ENCODE data around the gene DAB2IP.

DNA sequence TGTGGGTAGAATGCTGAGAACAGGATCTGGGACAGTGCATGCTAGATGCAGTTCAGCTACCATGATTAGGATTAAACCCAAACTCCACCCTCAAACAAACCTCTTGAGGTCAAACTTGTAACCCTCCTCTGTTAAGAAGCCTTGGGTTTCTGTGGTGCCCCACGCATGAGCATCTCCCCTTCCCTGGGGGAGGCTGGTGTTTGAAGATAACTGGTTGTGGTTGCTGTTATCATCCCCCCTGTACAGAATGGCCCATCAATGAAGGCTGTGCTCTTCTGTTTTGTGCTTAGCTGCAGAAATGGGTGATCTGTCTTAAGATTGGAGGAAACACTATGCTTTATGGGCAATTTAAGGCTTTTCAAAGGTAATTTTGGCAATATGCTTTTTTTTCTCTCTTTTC lies 4.4 kb upstream of the DAB2IP start:
- no peak for TF ChIP-seq POLR2A (IDR thresholded peaks at IDR 0.05)
- TF ChIP-seq, protein P1, sequence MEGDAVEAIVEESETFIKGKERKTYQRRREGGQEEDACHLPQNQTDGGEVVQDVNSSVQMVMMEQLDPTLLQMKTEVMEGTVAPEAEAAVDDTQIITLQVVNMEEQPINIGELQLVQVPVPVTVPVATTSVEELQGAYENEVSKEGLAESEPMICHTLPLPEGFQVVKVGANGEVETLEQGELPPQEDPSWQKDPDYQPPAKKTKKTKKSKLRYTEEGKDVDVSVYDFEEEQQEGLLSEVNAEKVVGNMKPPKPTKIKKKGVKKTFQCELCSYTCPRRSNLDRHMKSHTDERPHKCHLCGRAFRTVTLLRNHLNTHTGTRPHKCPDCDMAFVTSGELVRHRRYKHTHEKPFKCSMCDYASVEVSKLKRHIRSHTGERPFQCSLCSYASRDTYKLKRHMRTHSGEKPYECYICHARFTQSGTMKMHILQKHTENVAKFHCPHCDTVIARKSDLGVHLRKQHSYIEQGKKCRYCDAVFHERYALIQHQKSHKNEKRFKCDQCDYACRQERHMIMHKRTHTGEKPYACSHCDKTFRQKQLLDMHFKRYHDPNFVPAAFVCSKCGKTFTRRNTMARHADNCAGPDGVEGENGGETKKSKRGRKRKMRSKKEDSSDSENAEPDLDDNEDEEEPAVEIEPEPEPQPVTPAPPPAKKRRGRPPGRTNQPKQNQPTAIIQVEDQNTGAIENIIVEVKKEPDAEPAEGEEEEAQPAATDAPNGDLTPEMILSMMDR (IDR thresholded peaks at IDR 0.05): no peak
